Transverse colon (tissue), 4 donors: ENCODE data around the gene NUDT13. TPM values are rescaled to one million over a fixed set of nuclear protein-coding genes. Genes with fewer than 3 reads are reported as not detected.

Experiments used
- DNase-seq: peaks from one replicate; pipeline ENCODE4 v3.0.0-alpha.2; 2019
- H3K27ac ChIP-seq, 4 donors: fragments of 200-600 bp; sonication (generic); 2 replicates each; pipeline ENCODE4 v1.5.1; 2016 to 2018; ENCODE audit warnings: inconsistent platforms in 4 of 4
- H3K27me3 ChIP-seq: fragments of 200-600 bp; sonication (generic); 2 replicates; pipeline ENCODE4 v1.5.1; 2017; ENCODE audit warnings: inconsistent platforms
- H3K36me3 ChIP-seq, 4 donors: fragments of 200-600 bp; sonication (generic); 2 replicates each; pipeline ENCODE4 v1.5.1; 2017 to 2019; ENCODE audit warnings: inconsistent platforms in 4 of 4
- H3K4me1 ChIP-seq, 4 donors: fragments of 200-600 bp; sonication (generic); 2 replicates each; pipeline ENCODE4 v1.5.1; 2017 to 2020; ENCODE audit warnings: inconsistent platforms in 4 of 4
- H3K4me3 ChIP-seq, 4 donors: fragments of 200-600 bp; sonication (generic); 1 replicate in 1 of 4; 2 replicates in 3 of 4; pipeline versions ENCODE4 v1.5.1 to v1.6.1; 2017 to 2019; ENCODE audit warnings: inconsistent platforms in 4 of 4
- H3K9me3 ChIP-seq, 2 donors: fragments of 200-600 bp; sonication (generic); 2 replicates each; pipeline ENCODE4 v1.5.1; 2017 to 2019; ENCODE audit warnings: inconsistent platforms in 2 of 2
- EP300 ChIP-seq: sonication (generic); formaldehyde crosslinking; IDR thresholded peaks from one replicate; pipeline ENCODE4 v1.6.1; 2017; ENCODE audit warnings: antibody characterized with exemption, low read depth
- POLR2A ChIP-seq: fragments of 450-650 bp; IDR thresholded peaks from one replicate; pipeline ENCODE4 v1.6.1; 2016; ENCODE audit warnings: antibody characterized with exemption, mild to moderate bottlenecking, moderate library complexity
- POLR2AphosphoS5 ChIP-seq, 3 donors: sonication (generic); formaldehyde crosslinking; IDR thresholded peaks; one replicate each; pipeline ENCODE4 v1.6.1; 2016; ENCODE audit warnings: antibody characterized with exemption in 3 of 3
- WGBS, 2 donors: methylation state at CpG; one replicate each; pipeline ENCODE4 v1.1.5; 2018; ENCODE audit warnings: low coverage in 1 of 2; 5-methylcytosine and 5-hydroxymethylcytosine counted together
- in situ Hi-C, 4 donors: fragments of 200-750 bp; cut with MboI; loops; one replicate each; pipeline versions ENCODE4 v1.15.0 to v1.15.1; 2017; ENCODE audit warnings: low sequenced_read_pairs in 3 of 4, low pct_ligation_motif_present in 1 of 4, low pct_unique_long_range_greater_than_20kb in 1 of 4
- intact Hi-C: fragments of 100-400 bp; cut with DNase I; formaldehyde crosslinking; loops from one replicate; pipeline ENCODE4 v1.15.1; 2023; ENCODE audit warnings: low total_unique reads
- small RNA-seq, 4 donors: library from RNA; depleted of rRNA; stranded (forward); fragments of <200 nt; gene quantifications; one replicate each; pipeline ENCODE3, GENCODE V24; 2016
- total RNA-seq, 4 donors: library from RNA; depleted of rRNA; stranded (reverse); fragments of >200 nt; gene quantifications; one replicate each; pipeline ENCODE4 v1.1.0, GENCODE V29; 2016
- TF ChIP-seq, protein P1 (sequence below), 5 experiments: fragments of 200-600 bp in 3 of 5; fragments of 450-650 bp in 2 of 5; sonication (generic) in 3 of 5; IDR thresholded peaks; 1 replicate in 2 of 5; 2 replicates in 3 of 5; pipeline ENCODE4 v1.5.1; 2016 to 2017; ENCODE audit warnings: antibody characterized with exemption in 5 of 5, inconsistent platforms in 3 of 5, mild to moderate bottlenecking in 2 of 5, moderate library complexity in 1 of 5

NUDT13 gene
- total RNA-seq, 4 donors from 2014 or later: 1.00 to 25.1 (median 4.6) TPM

DNA sequence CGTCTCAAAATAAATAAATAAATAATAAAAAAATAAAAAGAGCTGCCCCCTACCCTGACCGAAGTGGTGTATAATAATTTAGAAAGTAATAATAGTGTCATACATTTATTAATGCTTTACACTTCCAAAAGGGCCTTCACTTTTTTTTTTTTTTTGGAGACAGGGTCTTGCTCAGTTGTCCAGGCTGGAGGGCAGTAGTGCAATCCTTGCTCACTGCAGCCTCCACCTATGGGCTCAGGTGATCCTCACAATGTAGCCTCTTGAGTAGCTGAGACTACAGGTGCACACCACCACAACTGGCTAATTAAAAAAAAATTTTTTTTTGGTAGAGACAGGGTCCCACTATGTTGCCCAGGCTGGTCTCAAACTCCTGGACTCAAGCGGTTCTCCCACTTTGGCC lies 59.1 kb downstream of the NUDT13 start:
- no peaks in the 10 kb centered on the region for H3K27me3 ChIP-seq
- DNase-seq: no peak
- in situ Hi-C loops: loop anchor here in 2 of 4 donors (10.0 to 25.0 kb wide), 3 partner anchors 65 to 807 kb away; partner anchors contain the start of genes DNAJB12 (in 1 of the 2) and P4HA1 (in 1 of the 2)
- TF ChIP-seq POLR2A (no peak), POLR2AphosphoS5 (IDR thresholded peaks at IDR 0.05) (no peak)
- TF ChIP-seq, protein P1, sequence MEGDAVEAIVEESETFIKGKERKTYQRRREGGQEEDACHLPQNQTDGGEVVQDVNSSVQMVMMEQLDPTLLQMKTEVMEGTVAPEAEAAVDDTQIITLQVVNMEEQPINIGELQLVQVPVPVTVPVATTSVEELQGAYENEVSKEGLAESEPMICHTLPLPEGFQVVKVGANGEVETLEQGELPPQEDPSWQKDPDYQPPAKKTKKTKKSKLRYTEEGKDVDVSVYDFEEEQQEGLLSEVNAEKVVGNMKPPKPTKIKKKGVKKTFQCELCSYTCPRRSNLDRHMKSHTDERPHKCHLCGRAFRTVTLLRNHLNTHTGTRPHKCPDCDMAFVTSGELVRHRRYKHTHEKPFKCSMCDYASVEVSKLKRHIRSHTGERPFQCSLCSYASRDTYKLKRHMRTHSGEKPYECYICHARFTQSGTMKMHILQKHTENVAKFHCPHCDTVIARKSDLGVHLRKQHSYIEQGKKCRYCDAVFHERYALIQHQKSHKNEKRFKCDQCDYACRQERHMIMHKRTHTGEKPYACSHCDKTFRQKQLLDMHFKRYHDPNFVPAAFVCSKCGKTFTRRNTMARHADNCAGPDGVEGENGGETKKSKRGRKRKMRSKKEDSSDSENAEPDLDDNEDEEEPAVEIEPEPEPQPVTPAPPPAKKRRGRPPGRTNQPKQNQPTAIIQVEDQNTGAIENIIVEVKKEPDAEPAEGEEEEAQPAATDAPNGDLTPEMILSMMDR (IDR thresholded peaks at IDR 0.05): no peak
- H3K4me3 ChIP-seq: peak overlapping the region in 1 of 4 donors; percentile 90
- no peaks in the 10 kb centered on the region for H3K36me3 ChIP-seq
- WGBS, 2 donors: 90 to 96% methylated on average over 2 to 3 of the region's 3 CpGs
- no peaks in the 10 kb centered on the region for H3K9me3 ChIP-seq
- no peak overlapping the region for H3K27ac ChIP-seq
- intact Hi-C loops: loop anchor here (5.0 kb wide), 1 partner anchor 1382 kb away; no protein-coding TSS in a partner anchor
- H3K4me1 ChIP-seq: peaks cover 11 to 38% (median 15%) of the 10 kb centered on the region in 4 donors

- peaks cover 0 to 7% (median 0%) of the 10 kb centered on the region in 4 donors for H3K36me3 ChIP-seq
These were observed 62.6 kb downstream of the NUDT13 start for GRCh38 chr10:73172867-73173266.

GRCh38 chr10:73174148-73174925 lies 64.1 kb downstream of the NUDT13 start:
- Histone ChIP-seq H3K9me3 (no peaks in the 10 kb centered on the region), H3K4me3 (no peak overlapping the region), H3K27ac (no peak overlapping the region), H3K4me1 (peaks cover 0 to 3% (median under 1%) of the 10 kb centered on the region in 4 donors), H3K36me3 (peaks cover 0 to 14% (median 3%) of the 10 kb centered on the region in 4 donors), H3K27me3 (no peaks in the 10 kb centered on the region)
- intact Hi-C loops (no loop called here), in situ Hi-C loops (loop anchor here in 1 of 4 donors (25.0 kb wide), 1 partner anchor 812 kb away; the partner anchor contains the start of gene DNAJB12)
- 100% methylated on average over 1 of the region's 1 CpG for WGBS, 2 donors
- no peak for DNase-seq
- no peak for TF ChIP-seq POLR2A
- no peak for TF ChIP-seq EP300

More at GRCh38 chr10:73172867-73173266, 62.6 kb downstream of the NUDT13 start:
- Histone ChIP-seq H3K4me1 (peaks cover 0 to 12% (median 8%) of the 10 kb centered on the region in 4 donors), H3K4me3 (no peak overlapping the region), H3K27ac (no peak overlapping the region), H3K27me3 (no peaks in the 10 kb centered on the region), H3K9me3 (no peaks in the 10 kb centered on the region)
- intact Hi-C loops (no loop called here), in situ Hi-C loops (loop anchor here in 1 of 4 donors (25.0 kb wide), 1 partner anchor 811 kb away; the partner anchor contains the start of gene DNAJB12)
- DNase-seq: no peak
- TF ChIP-seq, protein P1 (IDR thresholded peaks at IDR 0.05): no peak
- TF ChIP-seq POLR2AphosphoS5 (IDR thresholded peaks at IDR 0.05): no peak
- TF ChIP-seq EP300: no peak
- no peak for TF ChIP-seq POLR2A

Small RNA genes within 50 kb of the gene (small RNA-seq; reads per million reads assigned to genes)
- 0 reads per million in 4 donors for gene RF00019
- gene SNORA11F: 0 to 1.5 (median 0.71) reads per million in 4 donors

Other genes starting within 250 kb of the NUDT13 start
- 1 to 10 TPM in 1 of 4 donors, under 1 TPM in 2, not detected in 1; 0.16 to 1.2 (median 0.27) TPM for gene OIT3, start 216.7 kb upstream of the NUDT13 start, total RNA-seq
- gene PLA2G12B, start 155.6 kb upstream of the NUDT13 start, total RNA-seq: 10 to 100 TPM in 2 of 4 donors, 1 to 10 TPM in 1, not detected in 1; 8.9 to 29.2 (median 12.0) TPM
- 10 to 100 TPM; 10.5 to 28.6 (median 14.4) TPM for gene P4HA1, start 13.6 kb upstream of the NUDT13 start, total RNA-seq
- 10 to 100 TPM in 3 of 4 donors, 1 to 10 TPM in 1; 6.4 to 27.0 (median 24.7) TPM for gene ECD, start 57.6 kb downstream of the NUDT13 start, total RNA-seq
- gene FAM149B1, start 57.7 kb downstream of the NUDT13 start, total RNA-seq: 10 to 100 TPM in 3 of 4 donors, 1 to 10 TPM in 1; 9.7 to 32.0 (median 17.3) TPM
- gene DNAJC9, start 136.8 kb downstream of the NUDT13 start, total RNA-seq: 10 to 100 TPM in 3 of 4 donors, 1 to 10 TPM in 1; 8.2 to 15.9 (median 14.6) TPM
- 10 to 100 TPM; 41.0 to 54.5 (median 46.6) TPM for gene MRPS16, start 142.2 kb downstream of the NUDT13 start, total RNA-seq
- gene CFAP70, start 248.4 kb downstream of the NUDT13 start, total RNA-seq: 1 to 10 TPM in 3 of 4 donors, under 1 TPM in 1; 0.37 to 2.7 (median 1.6) TPM